ENCODE measurements around the gene ARHGAP44.

DNA sequence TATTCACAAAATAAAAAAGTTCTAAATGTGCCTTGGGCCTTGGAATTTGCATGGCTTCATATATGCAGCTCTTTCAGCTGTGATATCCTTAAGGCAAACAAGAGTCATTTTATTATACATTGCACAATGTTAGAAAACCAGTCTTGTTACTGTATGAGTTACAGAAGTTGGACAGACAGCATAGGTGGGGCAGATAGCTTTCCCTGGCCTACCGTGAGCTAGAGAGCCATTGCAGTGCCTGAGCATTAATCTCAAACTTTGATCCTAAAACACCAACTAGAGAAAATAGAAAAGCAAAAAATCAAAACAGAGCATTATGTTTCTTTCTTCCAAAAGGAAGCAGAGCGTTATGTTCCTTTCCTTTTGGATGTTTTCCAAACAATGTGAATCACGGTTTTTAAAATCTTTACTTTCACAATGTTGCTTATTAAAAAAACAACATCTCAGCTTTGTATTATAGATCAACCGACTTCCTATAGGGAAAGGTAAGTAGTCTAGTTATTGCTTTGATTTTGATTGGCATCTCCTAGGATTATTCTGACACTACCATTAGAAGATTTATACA lies 32.2 kb downstream of the ARHGAP44 start:
- TF ChIP-seq YY1 (IDR thresholded peaks at IDR 0.05; ENCODE audit: insufficient read depth, insufficient read length) (no peak), SUZ12 (IDR thresholded peaks at IDR 0.05; ENCODE audit: extremely low read depth, insufficient read depth, insufficient read length) (no peak), ZNF274 (IDR thresholded peaks at IDR 0.05; ENCODE audit: low read depth, low read length) (no peak)
